AG10803 (cell line): ENCODE measurements around the gene SMAD4.

Experiments
- DNase-seq: peaks from one replicate; pipeline ENCODE4 v3.0.0; 2010; ENCODE audit warnings: low read depth
- H3K4me3 ChIP-seq: 2 replicates; pipeline ENCODE4 v1.5.1; 2011; ENCODE audit warnings: mild to moderate bottlenecking, low read length, control low read depth
- TF ChIP-seq, protein P1 (sequence below): conservative IDR thresholded peaks from 2 replicates; pipeline ENCODE4 v1.5.1; 2011; ENCODE audit warnings: mild to moderate bottlenecking, low read length, control low read depth, inconsistent platforms

SMAD4 gene

GRCh38 chr18:51097021-51097822 is 67.2 kb downstream of the SMAD4 start:
- no peak for DNase-seq
- no peak overlapping the region for H3K4me3 ChIP-seq
- TF ChIP-seq, protein P1, sequence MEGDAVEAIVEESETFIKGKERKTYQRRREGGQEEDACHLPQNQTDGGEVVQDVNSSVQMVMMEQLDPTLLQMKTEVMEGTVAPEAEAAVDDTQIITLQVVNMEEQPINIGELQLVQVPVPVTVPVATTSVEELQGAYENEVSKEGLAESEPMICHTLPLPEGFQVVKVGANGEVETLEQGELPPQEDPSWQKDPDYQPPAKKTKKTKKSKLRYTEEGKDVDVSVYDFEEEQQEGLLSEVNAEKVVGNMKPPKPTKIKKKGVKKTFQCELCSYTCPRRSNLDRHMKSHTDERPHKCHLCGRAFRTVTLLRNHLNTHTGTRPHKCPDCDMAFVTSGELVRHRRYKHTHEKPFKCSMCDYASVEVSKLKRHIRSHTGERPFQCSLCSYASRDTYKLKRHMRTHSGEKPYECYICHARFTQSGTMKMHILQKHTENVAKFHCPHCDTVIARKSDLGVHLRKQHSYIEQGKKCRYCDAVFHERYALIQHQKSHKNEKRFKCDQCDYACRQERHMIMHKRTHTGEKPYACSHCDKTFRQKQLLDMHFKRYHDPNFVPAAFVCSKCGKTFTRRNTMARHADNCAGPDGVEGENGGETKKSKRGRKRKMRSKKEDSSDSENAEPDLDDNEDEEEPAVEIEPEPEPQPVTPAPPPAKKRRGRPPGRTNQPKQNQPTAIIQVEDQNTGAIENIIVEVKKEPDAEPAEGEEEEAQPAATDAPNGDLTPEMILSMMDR: no peak

- DNase-seq: no peak
- H3K4me3 ChIP-seq: no peak overlapping the region
- TF ChIP-seq, protein P1: no peak
Measured at GRCh38 chr18:51098082-51098481, 68.1 kb downstream of the SMAD4 start.

DNA sequence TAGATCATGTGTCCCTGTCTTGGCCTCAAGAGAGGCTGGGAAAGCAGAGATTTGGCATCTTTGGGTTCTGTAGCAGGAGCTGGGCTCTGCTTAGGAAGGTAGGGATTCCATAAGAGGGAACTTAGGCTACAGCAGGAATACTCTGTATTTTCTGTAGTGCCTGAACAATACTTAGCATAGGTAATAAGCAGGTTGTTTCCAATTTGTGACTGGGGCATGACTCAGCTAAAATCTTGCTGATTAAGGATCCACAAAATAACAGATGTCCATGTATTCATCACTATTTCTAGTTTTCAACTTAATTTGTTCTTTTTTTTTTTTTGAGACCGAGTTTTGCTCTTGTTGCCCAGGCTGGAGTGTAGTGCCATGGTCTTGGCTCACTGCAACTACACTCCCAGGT is 68.5 kb downstream of the SMAD4 start:
- no peak for DNase-seq
- TF ChIP-seq, protein P1: no peak
- no peak overlapping the region for H3K4me3 ChIP-seq

DNA sequence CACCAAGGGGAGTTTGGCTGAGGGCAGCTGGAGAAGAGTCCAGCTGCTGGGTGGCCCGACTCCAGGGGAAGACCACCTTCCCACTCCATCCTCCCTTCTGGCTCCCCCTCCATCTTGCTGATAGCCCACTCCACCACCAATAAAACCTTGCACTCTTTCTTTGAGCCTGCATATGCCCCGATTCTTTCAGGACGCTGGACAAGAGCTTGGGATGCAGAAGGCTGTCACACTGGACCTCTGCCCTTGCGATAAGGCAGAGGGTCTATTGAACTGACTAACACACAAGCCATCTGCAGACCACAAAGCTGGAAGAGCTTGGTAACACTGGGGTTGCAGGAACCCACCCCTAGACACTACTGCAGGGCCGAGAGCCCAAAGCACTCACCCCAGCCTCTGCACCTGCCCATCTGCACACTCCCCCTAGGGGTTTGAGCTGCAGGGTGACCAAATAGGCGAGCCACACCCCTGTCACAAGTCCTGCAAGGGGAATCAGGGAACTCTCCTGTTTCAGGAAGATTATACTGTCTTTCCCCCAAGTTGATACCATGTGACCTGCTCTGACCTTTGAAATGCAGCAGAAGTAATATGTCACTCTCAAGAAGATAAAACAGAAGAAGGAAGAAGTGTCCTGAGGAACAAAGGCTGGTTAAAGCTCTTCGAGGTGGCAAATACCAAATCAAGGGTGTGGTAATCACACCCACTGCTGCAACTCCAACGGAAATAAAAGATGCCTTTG is 70.5 kb downstream of the SMAD4 start:
- H3K4me3 ChIP-seq: no peak overlapping the region
- no peak for DNase-seq
- TF ChIP-seq, protein P1: no peak

GRCh38 chr18:51107082-51107481 is 77.1 kb downstream of the SMAD4 start:
- TF ChIP-seq, protein P1: no peak
- no peak for DNase-seq
- H3K4me3 ChIP-seq: no peak overlapping the region

DNA sequence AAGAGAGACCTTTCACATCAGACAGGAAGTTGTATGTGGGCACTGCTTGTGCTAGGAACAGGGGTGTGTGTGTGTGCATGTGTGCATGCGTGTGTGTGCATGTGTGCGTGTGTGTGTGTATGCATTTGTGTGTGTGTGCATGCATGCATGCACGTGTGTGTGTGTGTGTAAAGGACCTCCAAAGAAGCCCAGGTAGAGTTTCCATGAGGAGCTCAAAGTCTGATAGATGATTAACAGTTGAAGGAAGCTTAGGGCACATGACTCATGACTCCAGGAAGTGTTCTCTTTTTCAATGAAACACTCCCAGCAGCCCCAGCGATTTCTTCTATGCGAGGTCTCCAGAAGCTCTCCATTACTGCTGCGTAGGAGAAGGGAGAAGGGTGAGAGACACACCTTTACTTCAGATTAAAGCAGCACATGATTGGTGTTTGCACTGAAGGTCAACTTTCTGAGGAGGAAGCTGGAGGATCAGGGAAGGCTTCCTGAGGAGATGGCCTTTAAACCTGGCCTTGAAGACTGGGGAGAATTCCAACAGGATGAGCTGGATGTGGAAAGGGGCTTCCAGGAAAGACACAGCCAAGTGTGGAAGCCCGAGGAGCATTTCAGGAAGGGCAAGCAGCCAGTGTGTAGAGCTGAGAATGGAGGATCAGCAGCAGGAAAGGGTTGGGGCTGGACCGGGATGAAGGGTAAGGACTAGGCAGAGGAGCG is 77.7 kb downstream of the SMAD4 start:
- TF ChIP-seq, protein P1: no peak
- no peak for DNase-seq
- H3K4me3 ChIP-seq: no peak overlapping the region
